Measurements from ENCODE around the gene ARHGDIG.
A peak's percentile ranks its signal among the peaks of the same experiment; 100 is the strongest.

ARHGDIG gene

GRCh38 chr16:285146-286055 lies 5.0 kb downstream of the ARHGDIG start:
- no peak overlapping the region for H3K4me3 ChIP-seq (ENCODE audit: control insufficient read depth, low read depth, low read length)
- DNase-seq (ENCODE audit: low read depth) = no peak
- TF ChIP-seq CTCF (conservative IDR thresholded peaks at IDR 0.05; ENCODE audit: control insufficient read depth, insufficient read depth, low read depth, low read length) = no peak

- TF ChIP-seq CTCF (conservative IDR thresholded peaks at IDR 0.05; ENCODE audit: control insufficient read depth, insufficient read depth, low read depth, low read length) = no peak
- no peak for DNase-seq (ENCODE audit: low read depth)
- no peak overlapping the region for H3K4me3 ChIP-seq (ENCODE audit: control insufficient read depth, low read depth, low read length)
Measured at GRCh38 chr16:286491-287297, 6.3 kb downstream of the ARHGDIG start.

- no peak overlapping the region for H3K4me3 ChIP-seq (ENCODE audit: control insufficient read depth, low read depth, low read length)
- DNase-seq (ENCODE audit: low read depth) = no peak
Measured at GRCh38 chr16:287298-287811, 7.0 kb downstream of the ARHGDIG start.

GRCh38 chr16:287981-288920 lies 7.9 kb downstream of the ARHGDIG start:
- DNase-seq (ENCODE audit: low read depth) = no peak
- TF ChIP-seq CTCF (conservative IDR thresholded peaks at IDR 0.05; ENCODE audit: control insufficient read depth, insufficient read depth, low read depth, low read length) = no peak

More at GRCh38 chr16:287298-287811, 7.0 kb downstream of the ARHGDIG start:
- TF ChIP-seq CTCF (conservative IDR thresholded peaks at IDR 0.05; ENCODE audit: control insufficient read depth, insufficient read depth, low read depth, low read length) = peak; percentile 8

GRCh38 chr16:289395-289997 lies 9.1 kb downstream of the ARHGDIG start:
- H3K4me3 ChIP-seq (ENCODE audit: control insufficient read depth, low read depth, low read length) = no peak overlapping the region
- DNase-seq (ENCODE audit: low read depth) = no peak
- TF ChIP-seq CTCF (conservative IDR thresholded peaks at IDR 0.05; ENCODE audit: control insufficient read depth, insufficient read depth, low read depth, low read length) = no peak

More at GRCh38 chr16:287981-288920, 7.9 kb downstream of the ARHGDIG start:
- H3K4me3 ChIP-seq (ENCODE audit: control insufficient read depth, low read depth, low read length) = no peak overlapping the region

Measured in fibroblast of mammary gland (primary cell).